T-helper 1 cell treated with Interleukin-12 subunit alpha and Interleukin-12 subunit beta and Interleukin-4 antibody, amounts not matched to agents 30 ng/mL and 1 ng/mL, for 36 hours (primary cell): ENCODE measurements around the gene LDLRAD3. TPM values are rescaled to one million over a fixed set of nuclear protein-coding genes. Genes with fewer than 3 reads are reported as not detected.
"Not testable (repeated sequence)": the region's sequence is repeated elsewhere in the genome, so short reads cannot be mapped to it uniquely, and the experiment has no call there.

Experiments used
- intact Hi-C: fragments of 100-400 bp; cut with micrococcal nuclease; formaldehyde crosslinking; loops from one replicate; pipeline ENCODE4 v1.15.1; 2024
- total RNA-seq: library from RNA; stranded (reverse); gene quantifications from 2 replicates; pipeline ENCODE4 v1.2.3, GENCODE V29; 2022

Gene LDLRAD3
- total RNA-seq, 1 donor from 2014 or later: 0.15 TPM

- intact Hi-C loops: loop anchor here (1.0 kb wide), 2 partner anchors 216 to 224 kb away; no protein-coding TSS in a partner anchor
Observed at GRCh38 chr11:36041988-36042611, 98.2 kb downstream of the LDLRAD3 start.

DNA sequence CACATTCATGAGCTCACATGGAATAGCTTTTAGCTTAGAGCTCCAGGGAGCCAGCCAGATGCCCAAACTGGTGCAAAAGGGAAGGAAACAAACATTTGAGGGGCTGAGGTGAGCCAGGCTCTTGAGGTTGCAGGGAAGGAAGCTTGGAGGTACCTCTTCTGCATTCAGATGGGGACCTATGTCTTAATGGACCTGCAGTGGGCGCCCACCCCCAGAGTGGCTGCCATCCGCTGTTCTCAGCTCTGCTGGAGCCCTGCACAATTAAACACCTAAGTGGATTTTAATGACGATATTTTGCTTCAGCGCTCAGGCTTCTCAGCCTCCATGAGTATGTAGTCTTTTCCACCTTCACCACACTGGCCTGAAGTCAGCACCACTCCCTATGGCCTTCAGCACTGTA is 100.8 kb downstream of the LDLRAD3 start:
- intact Hi-C loops: no loop called here

- intact Hi-C loops: not testable (repeated sequence)
Observed at GRCh38 chr11:36045945-36046344, 102.1 kb downstream of the LDLRAD3 start.

GRCh38 chr11:36046932-36047331 is 103.1 kb downstream of the LDLRAD3 start:
- intact Hi-C loops: no loop called here

DNA sequence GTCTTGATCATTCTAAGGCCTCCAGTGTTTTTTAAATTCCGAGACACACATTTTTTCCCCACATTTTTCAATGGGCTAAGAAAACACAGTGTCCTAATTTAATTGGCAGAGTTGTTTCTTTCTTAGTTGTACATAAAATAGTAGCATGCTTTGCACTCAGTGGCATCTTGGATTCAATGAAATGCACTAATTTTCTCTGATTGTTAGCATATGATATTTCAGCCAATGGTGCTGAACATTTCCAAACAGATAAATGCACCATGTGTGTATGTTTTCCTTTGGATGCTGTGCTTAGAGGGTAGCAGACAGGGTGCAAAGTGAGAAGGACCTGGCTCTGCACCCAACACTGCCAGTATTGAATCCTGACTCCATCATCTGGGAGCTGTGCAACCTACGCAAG is 103.5 kb downstream of the LDLRAD3 start:
- intact Hi-C loops: no loop called here

DNA sequence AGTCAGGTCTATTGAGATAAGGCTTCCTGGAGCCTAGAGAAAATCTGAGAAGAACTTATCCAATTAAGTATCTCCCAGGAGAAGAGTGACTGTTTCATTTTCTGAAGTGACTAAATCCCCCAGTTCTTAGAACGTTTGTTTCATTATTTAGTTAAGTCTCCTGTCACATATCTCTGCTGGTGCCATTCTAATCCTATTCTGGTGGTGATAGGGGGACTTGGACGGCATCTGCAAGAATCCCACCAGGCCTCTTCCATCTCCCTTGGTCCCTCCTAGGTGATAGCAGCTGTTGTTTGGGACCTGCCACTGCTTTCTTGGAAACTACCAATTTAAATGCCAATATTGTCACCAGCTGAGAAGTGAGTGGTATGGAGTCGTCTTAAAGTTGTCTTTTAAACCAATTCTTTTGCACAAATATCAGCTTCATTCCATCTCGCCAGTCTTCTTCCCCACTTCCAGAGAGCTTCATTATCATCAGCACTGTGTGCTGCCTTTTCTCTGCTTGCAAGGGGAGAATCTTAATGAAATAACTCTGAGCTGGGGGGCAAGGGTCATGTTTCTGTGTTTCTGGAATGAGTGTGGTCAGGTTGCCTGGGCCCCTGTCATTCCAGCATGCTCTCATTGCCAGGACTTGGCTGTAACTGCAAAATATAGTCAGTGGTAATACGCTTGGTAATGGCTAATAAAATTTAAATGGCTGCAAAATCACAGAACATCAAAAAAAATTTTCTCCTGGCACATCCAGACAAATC is 104.8 kb downstream of the LDLRAD3 start:
- intact Hi-C loops: no loop called here

- intact Hi-C loops: no loop called here
Observed at GRCh38 chr11:36051235-36052144, 107.6 kb downstream of the LDLRAD3 start.

- intact Hi-C loops: no loop called here
Observed at GRCh38 chr11:36053281-36053680, 109.4 kb downstream of the LDLRAD3 start.

- intact Hi-C loops: no loop called here
Observed at GRCh38 chr11:36053862-36054261, 110.0 kb downstream of the LDLRAD3 start.

DNA sequence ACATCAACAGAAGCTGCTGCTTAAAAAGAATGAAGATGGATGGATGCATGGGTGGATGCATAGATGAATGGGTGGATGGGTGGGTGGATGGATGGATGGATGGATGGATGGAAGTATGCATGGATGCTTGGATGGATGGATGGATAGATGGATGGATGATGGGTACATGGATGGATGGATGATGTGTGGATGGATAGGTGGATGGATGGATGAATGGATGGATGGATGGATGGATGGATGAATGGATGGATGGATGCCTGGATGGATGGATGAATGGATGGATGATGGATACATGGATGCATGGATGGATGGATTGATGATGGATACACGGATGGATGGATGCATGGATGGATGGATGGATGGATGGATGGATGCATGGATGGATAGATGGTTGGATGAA is 110.8 kb downstream of the LDLRAD3 start:
- intact Hi-C loops: no loop called here

- intact Hi-C loops: loop anchor here (1.0 kb wide), 1 partner anchor 440 kb away; no protein-coding TSS in a partner anchor
Observed at GRCh38 chr11:36056160-36056751, 112.4 kb downstream of the LDLRAD3 start.

DNA sequence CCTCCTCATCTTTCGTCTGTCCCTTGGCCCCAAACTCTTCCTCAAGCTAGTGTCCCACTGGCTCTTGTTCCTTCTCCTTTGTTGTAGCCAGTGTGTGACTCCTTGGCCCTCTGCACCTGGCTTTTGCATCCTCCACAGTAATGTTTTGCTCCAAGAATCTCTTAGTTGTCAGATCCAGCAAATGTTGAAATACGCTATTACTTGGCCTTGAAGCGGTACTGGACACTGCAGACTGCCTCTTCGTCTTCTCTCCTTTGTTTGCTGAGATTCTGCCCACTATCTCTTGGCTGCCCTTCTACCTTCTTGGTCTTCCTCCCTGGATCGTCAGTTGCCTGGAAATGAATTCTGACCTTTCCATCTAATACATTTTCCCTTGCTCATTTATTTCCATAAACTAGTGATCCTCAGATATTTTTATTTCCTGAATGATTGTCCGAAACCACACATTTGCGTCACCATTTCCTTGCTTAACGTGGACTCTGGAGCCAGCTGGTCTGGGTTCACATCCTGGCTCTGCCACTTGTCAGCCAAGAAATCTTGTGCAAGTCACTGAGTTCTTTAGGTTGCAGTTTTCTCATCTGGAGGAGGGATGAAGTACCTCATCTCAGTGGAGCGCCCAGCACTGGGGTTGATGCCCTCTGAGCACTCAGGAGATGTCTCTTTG is 113.6 kb downstream of the LDLRAD3 start:
- intact Hi-C loops: no loop called here

GRCh38 chr11:36059660-36060059 is 115.8 kb downstream of the LDLRAD3 start:
- intact Hi-C loops: no loop called here

DNA sequence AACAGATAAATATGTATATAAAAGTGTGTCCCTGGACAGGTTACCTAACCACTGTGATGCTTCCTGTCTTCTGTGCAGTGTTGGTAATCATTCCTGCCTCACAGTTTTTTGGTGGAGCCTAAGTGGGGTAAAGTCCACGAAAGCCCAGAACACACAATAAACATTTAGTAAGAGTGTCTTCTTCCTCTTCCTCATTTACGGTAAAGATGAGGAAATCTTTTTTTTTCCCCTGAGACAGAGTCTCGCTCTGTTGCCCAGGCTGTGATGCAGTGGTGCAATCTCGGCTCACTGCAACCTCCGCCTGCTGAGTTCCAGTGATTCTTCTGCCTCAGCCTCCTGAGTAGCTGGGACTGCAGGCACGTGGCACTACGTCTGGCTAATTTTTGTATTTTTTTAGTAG is 117.1 kb downstream of the LDLRAD3 start:
- intact Hi-C loops: no loop called here

- intact Hi-C loops: no loop called here
Observed at GRCh38 chr11:36061471-36061870, 117.6 kb downstream of the LDLRAD3 start.

GRCh38 chr11:36062796-36063365 is 119.0 kb downstream of the LDLRAD3 start:
- intact Hi-C loops: no loop called here

DNA sequence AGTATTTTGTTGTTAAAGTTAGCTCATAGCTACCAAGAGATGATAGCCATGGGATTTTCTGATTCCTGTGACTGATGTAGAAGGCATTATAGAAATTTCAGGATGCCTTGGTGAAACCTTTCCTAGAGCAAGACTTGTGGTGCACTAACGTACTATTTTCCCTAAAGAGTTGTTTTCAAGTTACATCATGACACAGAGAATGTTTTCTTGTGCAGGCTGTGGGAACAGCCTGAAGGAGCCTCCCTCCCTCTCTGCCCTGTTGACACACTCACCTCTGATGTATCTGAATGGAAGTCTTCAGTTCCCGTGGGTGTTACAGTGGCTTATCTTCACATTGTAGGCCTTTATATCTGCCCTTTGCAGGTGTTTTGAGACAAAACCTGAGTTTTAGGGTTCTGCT is 121.6 kb downstream of the LDLRAD3 start:
- intact Hi-C loops: no loop called here

DNA sequence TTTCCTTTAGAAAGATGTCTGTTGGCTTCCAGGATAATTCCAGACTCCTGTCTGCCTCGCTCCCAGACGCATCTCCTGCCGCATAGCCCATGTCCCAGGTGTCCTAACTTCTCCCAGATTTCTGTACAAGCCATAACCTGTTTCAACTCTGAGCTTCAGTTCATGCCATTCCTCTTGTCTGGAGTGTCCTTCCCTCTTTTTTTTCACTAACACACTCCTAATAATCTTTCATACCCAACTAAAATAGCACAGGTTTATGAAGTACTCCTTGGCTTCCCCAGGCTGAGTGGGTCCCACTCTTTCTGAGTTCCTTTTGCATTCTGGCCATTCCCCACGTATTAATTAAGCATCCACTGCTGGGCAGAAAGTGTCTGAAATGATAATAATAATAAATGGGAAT is 123.0 kb downstream of the LDLRAD3 start:
- intact Hi-C loops: no loop called here

DNA sequence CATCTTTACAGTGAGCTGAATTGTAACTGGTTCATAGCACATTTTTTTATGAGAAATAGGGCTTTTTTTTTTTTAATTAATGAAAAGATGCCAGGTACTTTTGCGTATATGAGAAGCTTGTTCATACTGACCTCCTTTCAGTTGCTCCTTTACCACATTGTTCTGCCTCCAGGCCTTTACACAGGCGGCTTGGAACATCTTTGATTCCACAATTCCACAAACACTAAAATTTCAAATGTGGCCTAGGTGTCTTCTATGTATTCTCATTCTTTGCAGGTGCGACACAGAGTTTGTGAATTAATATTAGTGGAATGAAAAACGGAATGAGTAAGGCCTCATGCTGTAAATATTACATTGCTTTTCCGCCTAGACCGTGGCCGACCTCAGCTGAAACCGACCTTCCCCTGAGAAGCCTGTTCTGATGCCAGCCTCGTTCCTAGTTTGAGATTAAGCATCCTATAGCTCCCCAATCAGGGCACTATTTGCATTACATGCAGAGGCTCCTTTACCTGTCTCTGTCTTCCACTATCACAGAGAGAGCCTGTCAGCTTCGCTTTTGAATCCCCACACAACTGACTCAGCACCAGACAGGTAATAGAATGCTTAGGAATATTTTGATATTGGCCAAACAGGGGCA is 125.8 kb downstream of the LDLRAD3 start:
- intact Hi-C loops: no loop called here
